Spinal cord (tissue), 10 donors: Measurements from ENCODE around the gene ITGA11. TPM values are rescaled to one million over a fixed set of nuclear protein-coding genes. Genes with fewer than 3 reads are reported as not detected.

Experiments
- DNase-seq, 6 donors: peaks; one replicate each; pipeline versions ENCODE4 v3.0.0 to v3.0.0-alpha.2; 2013 to 2015; ENCODE audit warnings: low spot score in 6 of 6, low read depth in 4 of 6
- H3K27ac ChIP-seq: one replicate; pipeline ENCODE4 v1.5.1; 2013; ENCODE audit warnings: low read depth, low read length, control low read depth
- H3K27me3 ChIP-seq: one replicate; pipeline ENCODE4 v1.6.1; 2013; ENCODE audit warnings: low read length; ENCODE audit not compliant: control insufficient read depth, insufficient read depth
- H3K36me3 ChIP-seq: one replicate; pipeline ENCODE4 v1.6.1; 2013; ENCODE audit warnings: low read length; ENCODE audit not compliant: control insufficient read depth, insufficient read depth
- H3K4me1 ChIP-seq: one replicate; pipeline ENCODE4 v1.6.1; 2013; ENCODE audit warnings: low read length; ENCODE audit not compliant: control insufficient read depth, insufficient read depth
- H3K4me3 ChIP-seq: one replicate; pipeline ENCODE4 v1.5.1; 2013; ENCODE audit warnings: low read depth, low read length, control low read depth
- H3K9me3 ChIP-seq: one replicate; pipeline ENCODE4 v1.6.1; 2013; ENCODE audit warnings: low read length; ENCODE audit not compliant: control insufficient read depth, insufficient read depth
- WGBS: methylation state at CpG from one replicate; pipeline ENCODE4 v1.1.5; 2013; ENCODE audit warnings: missing lambda C conversion rate; ENCODE audit not compliant: insufficient coverage; 5-methylcytosine and 5-hydroxymethylcytosine counted together
- polyA plus RNA-seq, 2 donors: library from polyadenylated mRNA; unstranded; fragments of 120-200 nt; gene quantifications; one replicate each; pipeline ENCODE4 v1.2.1, GENCODE V29; 2013; ENCODE audit not compliant: insufficient read length in 2 of 2
- total RNA-seq, 2 donors: library from RNA; depleted of rRNA in 1 of 2; stranded (reverse); fragments of 120-200 nt in 1 of 2; fragments of >200 nt in 1 of 2; gene quantifications; one replicate each; pipeline versions ENCODE4 v1.2.3 to v1.2.4, GENCODE V29; 2013 to 2014
- donor health status: healthy.

The ITGA11 gene
- total and polyA plus RNA-seq, 4 donors: 4.8 to 18.7 (median 7.4) TPM

DNA sequence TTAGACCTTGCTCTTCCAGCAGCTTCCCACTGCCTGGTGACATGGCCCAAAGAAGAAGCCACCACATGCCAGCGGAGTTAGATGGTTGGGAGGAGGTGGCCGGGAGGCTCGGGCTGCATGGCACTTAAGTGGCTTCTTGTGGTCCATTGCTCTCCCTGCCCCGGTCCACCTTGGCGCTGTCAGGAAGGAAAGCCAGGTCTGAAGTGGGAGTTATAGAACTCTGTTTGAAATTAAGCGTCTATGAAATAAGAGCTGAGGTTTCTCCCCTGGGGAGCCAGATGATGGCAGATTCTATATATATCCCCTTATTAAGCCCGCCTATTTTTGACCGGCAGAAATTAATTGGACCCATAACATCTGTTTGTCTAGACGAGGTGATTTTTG is 61.2 kb downstream of the ITGA11 start:
- no peak for DNase-seq
- 88% methylated on average over 5 of the region's 9 CpGs for WGBS

DNA sequence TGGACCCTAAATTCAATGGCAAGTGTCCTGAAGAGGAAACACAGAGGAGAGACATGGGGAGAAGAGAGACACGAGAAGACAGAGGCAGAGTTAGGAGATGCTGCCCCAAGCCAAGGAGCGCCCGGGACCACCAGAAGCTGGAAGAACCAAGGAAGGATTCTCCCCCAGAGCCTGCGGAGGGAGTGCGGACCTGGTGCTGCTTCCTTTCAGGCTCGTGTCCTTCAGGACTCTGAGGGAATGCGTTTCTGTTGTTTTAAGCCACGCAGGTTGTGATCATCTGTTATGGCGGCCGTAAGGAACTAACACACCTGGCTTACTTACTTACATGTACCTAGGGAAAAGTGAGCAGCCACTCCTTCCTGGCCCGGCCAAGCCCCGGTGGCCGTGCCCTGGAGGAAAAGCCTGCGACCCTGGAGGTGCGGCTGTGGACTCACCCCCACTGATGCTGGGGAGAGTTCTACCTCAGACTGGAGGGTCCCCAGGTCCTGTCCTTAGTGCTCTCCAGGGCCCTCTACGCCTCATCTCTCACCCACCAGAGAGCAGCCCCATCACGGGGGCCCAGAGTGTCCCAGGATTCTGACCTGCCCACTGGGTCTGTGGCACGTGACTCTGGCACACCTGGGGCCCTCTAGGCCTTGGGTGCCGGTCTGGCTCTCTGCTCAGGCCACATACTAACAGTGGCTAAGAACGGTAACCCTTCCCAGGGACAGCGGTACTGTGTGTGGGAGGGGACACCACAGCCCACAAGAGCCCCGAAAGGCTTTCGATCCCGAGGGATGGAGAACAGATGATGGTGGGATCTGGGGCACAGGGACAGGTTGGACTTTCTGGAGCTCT is 61.8 kb downstream of the ITGA11 start:
- no peaks in the 10 kb centered on the region for H3K9me3 ChIP-seq
- 95% methylated on average over 23 of the region's 24 CpGs for WGBS
- no peak overlapping the region for H3K27ac ChIP-seq
- no peaks in the 10 kb centered on the region for H3K36me3 ChIP-seq
- H3K4me3 ChIP-seq: no peak overlapping the region
- peaks cover 16% of the 10 kb centered on the region for H3K4me1 ChIP-seq
- H3K27me3 ChIP-seq: peaks cover 2% of the 10 kb centered on the region
- DNase-seq: no peak

More for the DNA sequence above, 61.2 kb downstream of the ITGA11 start:
- no peak overlapping the region for H3K27ac ChIP-seq
- peaks cover 2% of the 10 kb centered on the region for H3K27me3 ChIP-seq
- H3K9me3 ChIP-seq: no peaks in the 10 kb centered on the region
- no peaks in the 10 kb centered on the region for H3K36me3 ChIP-seq
- peaks cover 10% of the 10 kb centered on the region for H3K4me1 ChIP-seq
- H3K4me3 ChIP-seq: no peak overlapping the region

DNA sequence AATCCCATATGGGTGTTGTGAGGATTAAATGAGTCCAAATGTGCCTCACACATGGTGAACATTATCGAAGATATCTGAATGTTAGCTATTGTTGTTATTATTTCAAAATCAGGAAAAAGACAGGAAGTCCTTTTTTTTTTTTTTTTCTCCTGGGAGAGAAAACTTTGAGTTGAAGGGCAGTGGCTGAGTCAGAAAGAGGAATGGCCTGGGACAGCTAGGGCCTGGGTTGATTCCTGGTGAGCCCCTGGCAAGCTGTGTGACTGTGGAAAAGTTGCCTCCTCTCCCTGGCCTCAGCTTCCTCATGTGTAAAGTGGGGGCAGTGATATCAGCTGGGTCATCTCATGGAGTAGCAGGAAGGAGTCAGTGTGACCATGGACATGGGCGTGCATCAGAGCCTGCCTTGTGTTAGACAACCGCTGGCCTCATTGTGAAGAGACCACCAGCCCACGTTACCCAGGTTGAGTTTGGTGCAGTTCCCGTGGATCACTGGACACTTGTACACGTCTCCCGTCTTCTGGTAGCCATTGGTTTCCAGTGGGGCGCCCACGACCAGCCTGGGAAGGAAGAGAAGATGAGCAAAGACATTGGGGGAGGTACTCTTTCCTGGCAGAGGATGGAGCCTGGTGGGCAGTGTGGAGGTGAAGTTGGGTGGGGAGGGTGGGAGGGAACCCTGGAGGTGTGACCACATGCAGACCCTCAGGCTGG is 63.1 kb downstream of the ITGA11 start:
- over 99% methylated on average over 8 of the region's 9 CpGs for WGBS
- DNase-seq: no peak
- Histone ChIP-seq H3K9me3 (no peaks in the 10 kb centered on the region), H3K27me3 (peaks cover 2% of the 10 kb centered on the region), H3K36me3 (no peaks in the 10 kb centered on the region), H3K4me1 (peaks cover 25% of the 10 kb centered on the region), H3K27ac (no peak overlapping the region), H3K4me3 (no peak overlapping the region)

DNA sequence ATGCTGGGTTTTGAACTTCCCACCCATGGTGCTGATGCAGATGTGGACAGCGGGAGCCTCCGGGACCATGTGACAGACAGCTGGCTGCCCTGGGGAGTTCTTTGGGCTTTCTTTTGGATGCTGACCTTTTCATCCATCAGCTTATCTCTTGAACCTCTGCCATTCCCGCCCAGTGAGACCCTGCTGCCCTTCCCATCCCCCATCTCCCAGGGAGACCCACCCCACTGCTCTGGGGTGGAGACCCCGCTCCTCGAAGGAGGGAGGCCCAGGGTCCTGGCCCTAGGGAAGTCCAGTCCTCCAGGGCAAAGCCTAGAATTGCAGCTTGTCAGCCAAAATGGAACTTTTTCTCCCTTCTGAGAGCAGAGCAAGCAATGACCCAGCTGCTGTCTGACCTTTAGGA is 64.0 kb downstream of the ITGA11 start:
- Histone ChIP-seq H3K4me3 (no peak overlapping the region), H3K36me3 (no peaks in the 10 kb centered on the region), H3K4me1 (peaks cover 29% of the 10 kb centered on the region), H3K27me3 (peaks cover 2% of the 10 kb centered on the region), H3K9me3 (no peaks in the 10 kb centered on the region), H3K27ac (no peak overlapping the region)
- 58% methylated on average over 4 of the region's 5 CpGs for WGBS
- no peak for DNase-seq

DNA sequence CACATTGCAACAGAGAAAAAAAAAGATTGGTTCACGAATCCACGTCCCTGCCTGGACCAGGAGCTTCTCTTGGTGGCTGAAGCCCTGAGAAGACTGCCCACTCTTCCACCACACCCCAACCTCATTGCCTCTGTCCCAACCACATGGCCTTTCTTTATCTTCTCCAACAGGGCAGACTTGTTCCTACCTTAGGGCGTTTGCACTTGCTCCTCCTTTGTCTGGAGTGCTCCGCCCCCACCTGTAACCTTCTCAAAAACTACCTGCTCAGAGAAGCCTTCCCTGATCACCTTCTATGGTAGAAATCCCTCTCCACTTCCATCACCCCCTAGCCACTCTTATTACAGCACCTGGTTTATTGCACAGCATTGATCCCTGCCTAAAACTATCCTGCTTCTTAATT is 64.7 kb downstream of the ITGA11 start:
- H3K36me3 ChIP-seq: no peaks in the 10 kb centered on the region
- H3K4me1 ChIP-seq: peaks cover 26% of the 10 kb centered on the region
- H3K4me3 ChIP-seq: no peak overlapping the region
- DNase-seq: no peak
- no peaks in the 10 kb centered on the region for H3K9me3 ChIP-seq
- 73% methylated on average over 4 of the region's 4 CpGs for WGBS
- peaks cover 2% of the 10 kb centered on the region for H3K27me3 ChIP-seq
- H3K27ac ChIP-seq: no peak overlapping the region

DNA sequence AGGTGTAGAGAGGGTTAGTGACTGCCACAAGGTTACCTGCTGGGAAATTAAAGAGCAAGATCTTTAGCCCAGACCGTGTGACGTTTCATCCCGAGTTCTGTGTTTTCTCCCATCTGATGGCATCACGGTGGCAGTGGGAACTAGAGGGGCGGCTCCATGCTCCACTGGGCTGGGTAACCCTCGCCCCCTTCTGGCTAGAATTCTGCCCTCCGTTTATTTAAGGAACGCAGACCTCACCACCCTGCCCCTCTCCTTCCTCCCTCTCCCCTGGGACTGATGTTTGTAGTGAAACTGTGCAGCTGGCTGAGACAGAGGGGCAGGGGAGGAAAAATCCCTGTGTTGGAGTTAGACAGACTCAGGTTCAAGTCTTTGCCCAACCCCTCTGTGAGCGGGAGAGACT is 65.6 kb downstream of the ITGA11 start:
- no peaks in the 10 kb centered on the region for H3K36me3 ChIP-seq
- H3K9me3 ChIP-seq: no peaks in the 10 kb centered on the region
- no peak for DNase-seq
- WGBS: 61% methylated on average over 5 of the region's 9 CpGs
- H3K4me1 ChIP-seq: peaks cover 23% of the 10 kb centered on the region
- H3K4me3 ChIP-seq: no peak overlapping the region
- H3K27ac ChIP-seq: no peak overlapping the region
- peaks cover 2% of the 10 kb centered on the region for H3K27me3 ChIP-seq

DNA sequence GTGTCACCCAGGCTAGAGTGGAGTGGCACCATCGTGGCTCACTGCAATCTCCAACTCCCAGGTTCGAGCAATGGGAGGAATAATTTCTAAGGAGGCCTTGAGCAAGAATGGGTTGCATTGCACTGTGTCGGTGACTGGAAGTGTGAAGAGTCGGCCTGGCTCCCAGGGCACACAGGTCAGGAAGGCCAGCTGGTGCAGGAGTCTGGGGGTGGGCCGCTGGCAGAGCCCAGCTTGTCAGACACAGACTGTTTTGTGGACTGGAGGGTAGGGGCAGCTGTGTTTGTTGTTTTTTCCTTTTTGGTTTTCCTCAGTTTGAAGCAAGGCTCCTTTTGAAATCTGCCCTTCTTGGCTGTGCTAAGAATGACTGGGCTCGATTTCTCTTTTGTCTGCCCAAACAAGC is 66.2 kb downstream of the ITGA11 start:
- H3K27ac ChIP-seq: no peak overlapping the region
- peaks cover 24% of the 10 kb centered on the region for H3K4me1 ChIP-seq
- WGBS: 68% methylated on average over 5 of the region's 6 CpGs
- H3K27me3 ChIP-seq: peaks cover 2% of the 10 kb centered on the region
- H3K4me3 ChIP-seq: no peak overlapping the region
- DNase-seq: no peak
- H3K36me3 ChIP-seq: no peaks in the 10 kb centered on the region
- H3K9me3 ChIP-seq: no peaks in the 10 kb centered on the region

DNA sequence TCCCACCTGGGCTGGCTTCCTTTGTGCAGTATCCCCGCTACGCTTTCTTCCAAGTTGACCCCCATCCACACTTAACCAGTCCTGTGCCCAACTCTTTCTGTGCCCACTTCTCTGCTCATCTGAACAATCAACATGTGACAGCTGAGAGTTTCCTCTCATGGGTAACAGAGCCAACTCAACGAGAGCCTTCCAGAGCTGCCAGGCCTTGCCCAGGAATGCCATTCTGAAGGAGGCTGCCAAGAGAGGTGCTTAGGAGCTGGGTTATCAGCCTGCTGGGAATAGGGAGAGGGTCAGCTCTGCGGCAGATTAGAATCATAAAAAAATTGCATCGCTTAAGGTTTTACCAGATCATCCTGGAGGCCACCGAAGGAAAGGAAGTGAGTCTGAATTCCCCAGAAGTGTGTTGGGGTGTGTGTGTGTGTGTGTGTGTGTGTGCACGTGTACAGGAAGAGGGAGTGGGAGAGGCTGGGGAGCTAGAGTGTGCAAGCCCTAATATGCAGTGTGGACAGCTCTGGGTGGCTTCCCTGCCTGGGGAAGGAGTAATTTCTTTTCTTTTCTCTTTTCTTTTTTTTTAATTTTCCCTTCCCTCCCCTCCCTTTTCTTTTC is 66.7 kb downstream of the ITGA11 start:
- Histone ChIP-seq H3K36me3 (no peaks in the 10 kb centered on the region), H3K27ac (no peak overlapping the region), H3K4me1 (peaks cover 29% of the 10 kb centered on the region), H3K27me3 (no peaks in the 10 kb centered on the region), H3K4me3 (no peak overlapping the region), H3K9me3 (no peaks in the 10 kb centered on the region)
- 74% methylated on average over 6 of the region's 7 CpGs for WGBS
- DNase-seq: no peak

DNA sequence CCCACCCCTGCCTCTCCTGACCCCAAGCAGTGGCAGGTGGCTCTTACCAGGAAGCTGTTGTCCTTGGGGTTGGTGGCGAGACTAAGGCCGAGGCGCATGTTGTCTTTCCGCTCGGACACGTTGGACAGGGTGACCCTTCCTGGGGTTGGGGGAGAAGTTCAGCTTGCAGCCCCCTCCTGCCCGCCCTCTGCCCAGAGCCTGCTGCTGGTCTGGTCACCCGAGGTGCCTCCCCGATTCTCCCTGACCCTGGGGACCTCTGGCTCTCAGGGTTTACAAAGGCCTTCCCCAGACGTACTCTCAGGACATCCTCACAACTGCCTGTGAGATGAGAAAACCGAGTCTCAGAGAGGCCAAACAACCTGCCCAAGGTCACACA is 67.3 kb downstream of the ITGA11 start:
- Histone ChIP-seq H3K36me3 (no peaks in the 10 kb centered on the region), H3K9me3 (no peaks in the 10 kb centered on the region), H3K27ac (no peak overlapping the region), H3K4me3 (no peak overlapping the region), H3K27me3 (no peaks in the 10 kb centered on the region), H3K4me1 (peaks cover 29% of the 10 kb centered on the region)
- DNase-seq: no peak
- 92% methylated on average over 10 of the region's 11 CpGs for WGBS
